Naive B cell (primary cell): Measurements from ENCODE around the gene MYNN. TPM values are rescaled to one million over a fixed set of nuclear protein-coding genes. Genes with fewer than 3 reads are reported as not detected.
"Not testable (repeated sequence)": the region's sequence is repeated elsewhere in the genome, so short reads cannot be mapped to it uniquely, and the experiment has no call there.

ENCODE experiments used
- ATAC-seq, 2 donors: fragments of 150-1000 bp; cut with Tn5 transposase; 2 replicates each; pipeline ENCODE4 v1.10.0; 2021; ENCODE audit warnings: low read depth in 2 of 2, mild to moderate bottlenecking in 2 of 2, moderate library complexity in 2 of 2
- DNase-seq: peaks from one replicate; pipeline ENCODE4 v3.0.0; 2022
- H3K27ac Mint-ChIP-seq, 6 donors: one replicate each; pipeline ENCODE4 v1.8.0; 2020 to 2022; ENCODE audit warnings: mild to moderate bottlenecking in 6 of 6, mixed read lengths in 6 of 6, moderate library complexity in 5 of 6, inconsistent platforms in 2 of 6
- H3K27me3 Mint-ChIP-seq, 3 donors: one replicate each; pipeline ENCODE4 v1.8.0; 2021 to 2022; ENCODE audit warnings: mixed read lengths in 3 of 3, mild to moderate bottlenecking in 1 of 3
- H3K36me3 Mint-ChIP-seq, 2 donors: one replicate each; pipeline ENCODE4 v1.8.0; 2020 to 2022; ENCODE audit warnings: mixed read lengths in 2 of 2, inconsistent platforms in 1 of 2, mild to moderate bottlenecking in 1 of 2
- H3K4me1 Mint-ChIP-seq, 3 donors: one replicate each; pipeline ENCODE4 v1.8.0; 2020 to 2022; ENCODE audit warnings: mixed read lengths in 3 of 3, inconsistent platforms in 1 of 3, mild to moderate bottlenecking in 1 of 3, moderate library complexity in 1 of 3
- H3K4me3 Mint-ChIP-seq, 8 donors: one replicate each; pipeline ENCODE4 v1.8.0; 2020 to 2022; ENCODE audit warnings: mild to moderate bottlenecking in 8 of 8, mixed read lengths in 8 of 8, moderate library complexity in 8 of 8, inconsistent platforms in 2 of 8
- H3K9me3 Mint-ChIP-seq, 7 donors: one replicate each; pipeline ENCODE4 v1.8.0; 2020 to 2022; ENCODE audit warnings: mixed read lengths in 7 of 7, mild to moderate bottlenecking in 5 of 7, inconsistent platforms in 2 of 7, moderate library complexity in 1 of 7
- polyA plus RNA-seq, 6 donors: library from polyadenylated mRNA; unstranded; fragments of 300-500 nt; fragmentation: Illumina TruSeq; gene quantifications; one replicate each; pipeline ENCODE4 v1.2.3, GENCODE V29; 2021; ENCODE audit warnings: low read depth in 6 of 6

MYNN gene
- 10 to 100 TPM; 18.7 to 44.1 (median 20.4) TPM for polyA plus RNA-seq

DNA sequence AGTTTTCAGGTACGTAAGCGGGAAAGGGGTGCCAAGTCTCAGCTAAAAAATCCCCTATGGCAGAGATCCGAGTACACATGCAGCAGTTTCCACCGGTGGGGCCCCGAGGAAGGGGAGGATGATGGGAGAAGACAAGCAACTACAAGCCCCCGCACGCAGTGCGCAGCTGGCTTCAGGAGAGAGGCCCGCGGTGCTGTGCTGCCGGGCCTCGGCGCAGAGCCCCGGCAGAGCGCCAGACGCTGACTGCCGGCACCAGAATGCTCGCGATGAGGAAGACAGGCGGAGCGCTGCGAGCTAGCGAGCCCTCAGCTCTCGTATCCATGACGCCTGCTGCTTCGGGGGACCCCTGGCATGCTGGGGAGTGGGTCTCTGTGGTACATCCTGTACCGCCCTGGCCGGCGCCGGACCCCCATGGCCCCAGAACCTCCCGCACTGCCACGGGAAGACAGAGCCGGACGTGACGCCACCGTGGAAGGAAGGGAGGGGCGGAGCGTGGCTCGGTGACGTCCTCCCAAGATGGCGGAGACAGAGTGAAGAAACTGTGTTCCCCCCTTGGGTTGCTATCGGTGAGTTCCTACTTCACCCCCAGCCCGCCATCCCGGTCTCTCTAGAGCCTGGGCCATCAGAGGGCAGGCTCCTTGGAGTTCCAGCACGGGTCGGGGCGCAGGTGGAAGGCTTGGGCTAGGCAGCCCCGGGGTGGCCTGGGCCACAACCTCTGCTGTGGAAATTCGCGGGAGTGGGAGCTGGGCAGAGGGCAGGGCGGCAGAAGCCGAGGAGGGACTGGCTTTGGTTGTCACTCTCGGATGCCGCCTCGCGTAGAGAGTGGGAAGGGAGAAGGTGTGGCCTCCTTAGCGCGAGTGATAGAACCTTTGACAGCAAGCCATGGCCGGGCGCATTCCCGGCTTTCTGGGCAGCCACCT is at the start of gene MYNN:
Gene MYNN (plus strand): TSS at position 500 of the 920 bp plus-strand sequence. CDS start 900 bp downstream, outside the sequence.
- H3K27me3 Mint-ChIP-seq, result peaks cover 0 to 4% (median 0%) of the 10 kb centered on the region in 3 donors
- ATAC-seq (peak; percentile 78 to 79), DNase-seq (peak; percentile 93)
- H3K27ac Mint-ChIP-seq, result peak within 1 kb of the TSS; percentile 99 to 100 (median 99)
- peaks cover 19 to 53% (median 44%) of the 10 kb centered on the region in 3 donors for H3K4me1 Mint-ChIP-seq
- peaks cover 4 to 8% of the 10 kb centered on the region in 2 donors for H3K36me3 Mint-ChIP-seq
- peak within 1 kb of the TSS; percentile 97 to 100 (median 99) for H3K4me3 Mint-ChIP-seq
- peaks cover 0 to 8% (median 0%) of the 10 kb centered on the region in 7 donors for H3K9me3 Mint-ChIP-seq

- not testable (repeated sequence) for H3K4me3 Mint-ChIP-seq, H3K4me1 Mint-ChIP-seq, H3K27ac Mint-ChIP-seq, ATAC-seq, DNase-seq
- Mint-ChIP-seq H3K27me3 (peaks cover 41 to 57% (median 56%) of the 10 kb centered on the region in 3 donors), H3K9me3 (peaks cover 13 to 74% (median 53%) of the 10 kb centered on the region in 7 donors), H3K36me3 (peaks cover 4 to 32% of the 10 kb centered on the region in 2 donors)
Measured at GRCh38 chr3:169731857-169732256, 41.3 kb upstream of the MYNN start.

GRCh38 chr3:169739067-169739466 is 34.1 kb upstream of the MYNN start:
- Mint-ChIP-seq H3K27ac (no peak overlapping the region), H3K4me1 (no peaks in the 10 kb centered on the region), H3K27me3 (peaks cover 0 to 28% (median 0%) of the 10 kb centered on the region in 3 donors), H3K36me3 (peaks cover 0 to 9% of the 10 kb centered on the region in 2 donors), H3K9me3 (peaks cover 9 to 40% (median 24%) of the 10 kb centered on the region in 7 donors), H3K4me3 (no peak overlapping the region)
- no peak for DNase-seq
- no peak for ATAC-seq

- no peak for ATAC-seq
- Mint-ChIP-seq H3K27ac (no peak overlapping the region), H3K9me3 (no peaks in the 10 kb centered on the region), H3K4me3 (no peak overlapping the region), H3K36me3 (no peaks in the 10 kb centered on the region), H3K4me1 (no peaks in the 10 kb centered on the region), H3K27me3 (peaks cover 32 to 39% (median 32%) of the 10 kb centered on the region in 3 donors)
- DNase-seq, result no peak
Measured at GRCh38 chr3:169744366-169745054, 28.7 kb upstream of the MYNN start.

DNA sequence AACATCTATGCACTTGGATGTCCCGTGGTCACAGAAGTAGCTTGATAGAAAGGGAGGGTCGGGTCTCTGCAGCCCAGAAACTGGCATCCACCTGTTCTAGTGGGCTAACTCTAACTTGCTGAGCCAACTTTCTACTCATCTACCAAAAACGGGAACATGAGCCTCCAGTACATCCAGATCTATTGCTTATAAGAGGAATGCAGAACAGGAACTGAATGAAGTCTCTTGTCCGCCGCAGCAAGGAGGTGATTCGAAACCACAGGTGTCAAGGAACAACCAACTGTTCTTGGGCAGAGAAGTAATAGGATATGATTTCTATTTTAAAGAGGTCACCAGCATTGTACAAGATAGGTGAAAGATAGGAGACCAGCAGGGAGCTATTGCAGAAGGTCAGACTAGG is 26.3 kb upstream of the MYNN start:
- no peaks in the 10 kb centered on the region for H3K4me1 Mint-ChIP-seq
- H3K36me3 Mint-ChIP-seq, result no peaks in the 10 kb centered on the region
- H3K4me3 Mint-ChIP-seq, result no peak overlapping the region
- H3K27me3 Mint-ChIP-seq, result peaks cover 36 to 47% (median 40%) of the 10 kb centered on the region in 3 donors
- ATAC-seq (no peak), DNase-seq (no peak)
- H3K9me3 Mint-ChIP-seq, result no peaks in the 10 kb centered on the region
- H3K27ac Mint-ChIP-seq, result no peak overlapping the region

DNA sequence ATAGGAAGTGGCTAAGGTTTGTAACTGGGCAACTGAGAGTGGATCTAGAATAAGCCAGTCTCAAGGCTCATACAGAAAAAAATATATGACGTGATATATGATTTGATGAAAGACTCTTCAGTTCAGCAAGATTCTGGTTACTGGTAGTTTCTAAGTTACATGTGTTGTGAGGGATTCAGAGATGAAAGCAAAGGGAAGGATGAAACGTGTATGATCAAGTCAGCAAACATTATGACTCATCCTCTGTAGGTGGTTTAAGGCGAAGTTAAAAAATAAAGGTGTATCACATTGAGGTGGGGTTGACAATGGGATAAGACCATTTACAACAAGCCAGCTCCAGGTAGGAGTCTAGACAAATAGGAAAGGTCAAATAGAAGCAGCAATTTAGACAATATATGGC is 24.5 kb upstream of the MYNN start:
- Mint-ChIP-seq H3K9me3 (no peaks in the 10 kb centered on the region), H3K27ac (no peak overlapping the region), H3K27me3 (peaks cover 41 to 50% (median 44%) of the 10 kb centered on the region in 3 donors), H3K4me1 (no peaks in the 10 kb centered on the region), H3K4me3 (no peak overlapping the region), H3K36me3 (no peaks in the 10 kb centered on the region)
- no peak for DNase-seq
- ATAC-seq, result no peak

DNA sequence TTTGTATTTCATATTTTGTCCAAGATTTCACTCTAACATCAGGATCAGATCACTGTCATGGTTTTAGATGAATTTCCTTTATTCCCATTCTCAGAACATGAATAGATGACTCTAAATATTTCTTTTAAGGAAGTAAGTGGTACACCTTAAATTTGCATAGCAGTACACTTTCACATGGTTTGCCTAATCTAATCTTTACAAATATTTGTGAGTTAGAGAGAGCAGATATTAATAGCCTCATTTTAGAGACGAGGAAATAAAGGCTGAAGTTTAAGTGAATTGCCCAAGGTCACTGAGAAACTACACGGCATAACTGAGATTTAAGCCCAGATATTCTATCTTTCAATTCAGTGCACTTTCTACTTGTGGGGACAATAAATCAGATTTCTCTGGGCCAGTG is 22.5 kb upstream of the MYNN start:
- H3K27ac Mint-ChIP-seq, result peak overlapping the region in 1 of 6 donors; percentile 38
- no peak for DNase-seq
- ATAC-seq, result no peak
- H3K4me3 Mint-ChIP-seq, result peak overlapping the region in 1 of 8 donors; percentile 16
- H3K9me3 Mint-ChIP-seq, result no peaks in the 10 kb centered on the region
- no peaks in the 10 kb centered on the region for H3K4me1 Mint-ChIP-seq
- H3K36me3 Mint-ChIP-seq, result no peaks in the 10 kb centered on the region
- H3K27me3 Mint-ChIP-seq, result peaks cover 51 to 54% (median 51%) of the 10 kb centered on the region in 3 donors

GRCh38 chr3:169751875-169752274 is 21.3 kb upstream of the MYNN start:
- Mint-ChIP-seq H3K9me3 (no peaks in the 10 kb centered on the region), H3K4me1 (no peaks in the 10 kb centered on the region), H3K4me3 (no peak overlapping the region), H3K36me3 (no peaks in the 10 kb centered on the region), H3K27ac (peak overlapping the region in 1 of 6 donors; percentile 33), H3K27me3 (peaks cover 42 to 50% (median 46%) of the 10 kb centered on the region in 3 donors)
- no peak for ATAC-seq
- DNase-seq, result no peak

GRCh38 chr3:169754711-169755110 is 18.5 kb upstream of the MYNN start:
- Mint-ChIP-seq H3K27me3 (peaks cover 21 to 28% (median 22%) of the 10 kb centered on the region in 3 donors), H3K4me1 (peaks cover 4 to 7% (median 6%) of the 10 kb centered on the region in 3 donors), H3K4me3 (no peak overlapping the region), H3K27ac (no peak overlapping the region), H3K36me3 (no peaks in the 10 kb centered on the region), H3K9me3 (no peaks in the 10 kb centered on the region)
- no peak for DNase-seq
- ATAC-seq, result no peak

DNA sequence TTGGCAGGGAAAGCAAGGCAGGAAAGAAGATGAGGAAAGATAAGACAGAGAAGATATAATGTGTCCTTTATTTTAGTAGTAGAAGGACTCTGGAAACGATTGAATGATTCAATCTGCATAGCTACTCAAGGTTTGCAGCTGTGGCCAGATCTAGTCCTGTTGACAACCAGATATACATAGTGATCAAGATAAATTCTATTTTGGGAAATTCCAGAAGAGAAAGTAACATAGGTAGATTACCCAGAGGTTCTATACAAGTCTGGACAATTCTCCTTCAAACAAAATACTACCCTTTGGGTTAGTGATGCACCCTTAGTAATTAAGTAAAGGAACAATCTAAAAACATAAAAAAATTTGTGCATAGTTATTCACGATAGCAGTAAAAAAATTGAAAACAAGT is 17.7 kb upstream of the MYNN start:
- peaks cover 14 to 28% (median 21%) of the 10 kb centered on the region in 3 donors for H3K27me3 Mint-ChIP-seq
- DNase-seq, result no peak
- H3K9me3 Mint-ChIP-seq, result no peaks in the 10 kb centered on the region
- H3K4me1 Mint-ChIP-seq, result peaks cover 4 to 7% (median 6%) of the 10 kb centered on the region in 3 donors
- H3K36me3 Mint-ChIP-seq, result no peaks in the 10 kb centered on the region
- H3K4me3 Mint-ChIP-seq, result no peak overlapping the region
- no peak overlapping the region for H3K27ac Mint-ChIP-seq
- ATAC-seq, result no peak

DNA sequence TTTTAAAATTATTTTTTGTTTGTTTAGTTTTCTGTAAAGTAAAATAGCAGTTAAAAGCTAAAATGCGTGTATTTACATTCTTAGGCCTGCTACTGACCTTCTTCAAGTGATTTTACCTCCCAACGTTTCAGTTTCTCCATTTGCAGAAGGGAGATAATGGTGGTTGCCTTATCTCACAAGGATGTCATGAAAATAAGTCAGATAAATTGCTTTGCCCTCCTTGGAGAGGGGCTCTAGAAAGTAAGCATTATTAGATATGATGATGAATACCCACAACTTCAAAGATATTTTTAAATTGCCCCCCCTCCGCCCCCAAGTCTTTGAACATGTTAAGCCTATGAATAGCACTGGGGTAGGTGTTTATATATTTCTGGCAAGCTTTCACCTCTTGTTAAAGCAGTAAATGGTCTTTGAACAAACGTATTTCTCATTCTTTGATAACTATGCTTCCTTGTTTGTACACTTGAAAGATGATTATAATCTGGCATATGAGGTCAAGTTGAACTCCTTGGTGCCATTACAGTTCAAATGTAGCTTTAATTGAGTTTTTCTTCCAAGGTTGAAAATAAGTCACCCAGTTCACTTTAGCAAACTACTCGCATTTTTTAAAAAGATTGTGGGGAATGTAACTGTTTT is 14.7 kb upstream of the MYNN start:
- no peak for DNase-seq
- H3K9me3 Mint-ChIP-seq, result no peaks in the 10 kb centered on the region
- no peak overlapping the region for H3K4me3 Mint-ChIP-seq
- H3K27ac Mint-ChIP-seq, result no peak overlapping the region
- H3K27me3 Mint-ChIP-seq, result peaks cover 7 to 19% (median 10%) of the 10 kb centered on the region in 3 donors
- H3K4me1 Mint-ChIP-seq, result peaks cover 4 to 12% (median 7%) of the 10 kb centered on the region in 3 donors
- no peaks in the 10 kb centered on the region for H3K36me3 Mint-ChIP-seq
- ATAC-seq, result no peak

DNA sequence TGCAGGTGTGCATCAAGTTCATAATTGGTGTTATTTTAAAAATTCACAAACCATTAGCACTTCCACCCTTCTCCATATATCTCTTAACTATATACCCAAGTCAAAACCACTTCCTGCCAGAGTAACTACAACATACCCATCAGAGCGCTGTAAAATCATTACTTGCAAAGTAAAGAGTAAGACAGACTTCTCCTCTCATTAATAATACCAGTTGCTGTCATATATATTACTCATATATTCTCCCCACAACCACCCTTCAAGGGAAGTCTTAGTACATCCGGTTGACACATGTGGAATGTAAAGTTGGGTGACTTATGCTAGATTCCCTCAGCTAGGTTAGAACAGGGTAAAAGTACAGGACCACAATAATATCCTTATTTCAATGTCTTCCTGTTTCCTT is 13.9 kb upstream of the MYNN start:
- ATAC-seq (no peak), DNase-seq (no peak)
- H3K27me3 Mint-ChIP-seq, result peaks cover 7 to 19% (median 9%) of the 10 kb centered on the region in 3 donors
- peak overlapping the region in 1 of 8 donors; percentile 0 for H3K4me3 Mint-ChIP-seq
- peak overlapping the region in 2 of 6 donors; percentile 1 to 66 for H3K27ac Mint-ChIP-seq
- H3K4me1 Mint-ChIP-seq, result peaks cover 7 to 20% (median 7%) of the 10 kb centered on the region in 3 donors
- no peaks in the 10 kb centered on the region for H3K9me3 Mint-ChIP-seq
- H3K36me3 Mint-ChIP-seq, result no peaks in the 10 kb centered on the region

DNA sequence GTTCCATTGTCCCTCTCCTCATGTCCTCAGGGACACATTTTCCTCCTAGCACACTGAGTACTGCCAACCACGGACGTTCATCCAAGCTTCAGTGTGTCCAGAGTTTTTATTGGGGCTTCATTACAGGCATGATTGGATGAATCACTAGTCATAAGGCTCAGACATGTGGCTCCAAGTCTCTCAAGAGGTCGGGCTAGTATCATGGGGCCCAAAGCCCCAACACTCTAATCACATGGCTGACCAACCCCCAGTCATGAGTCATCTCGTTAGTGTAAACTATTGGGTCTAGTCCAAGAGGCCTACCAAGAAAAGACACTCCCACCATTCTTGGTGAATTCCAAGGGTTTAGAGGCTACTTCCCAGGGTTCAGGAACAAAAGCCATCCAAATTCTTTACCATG is 12.7 kb upstream of the MYNN start:
- Mint-ChIP-seq H3K27me3 (peaks cover 0 to 10% (median under 1%) of the 10 kb centered on the region in 3 donors), H3K36me3 (no peaks in the 10 kb centered on the region), H3K27ac (no peak overlapping the region), H3K9me3 (peaks cover 0 to 5% (median 0%) of the 10 kb centered on the region in 7 donors), H3K4me3 (no peak overlapping the region), H3K4me1 (peaks cover 7 to 28% (median 12%) of the 10 kb centered on the region in 3 donors)
- DNase-seq (no peak), ATAC-seq (no peak)
